MM.1S (cell line): ENCODE results near the gene CPEB1.

Source experiments
- CTCF ChIP-seq: fragments of 300-600 bp; sonication (generic); IDR thresholded peaks from 2 replicates; pipeline ENCODE4 v1.5.1; 2016; ENCODE audit warnings: antibody characterized with exemption, low read length, mixed read lengths
- EZH2 ChIP-seq: fragments of 300-600 bp; sonication (generic); optimal IDR thresholded peaks from 2 replicates; pipeline ENCODE3; 2017; ENCODE audit warnings: low read depth, mild to moderate bottlenecking, antibody characterized with exemption, low read length, mixed read lengths
- EZH2phosphoT487 ChIP-seq: fragments of 300-600 bp; sonication (generic); IDR thresholded peaks from 2 replicates; pipeline ENCODE4 v1.6.1; 2018; ENCODE audit warnings: antibody characterized with exemption, low read length

GRCh38 chr15:82666606-82667005, 19.4 kb upstream of the CPEB1 start:
- TF ChIP-seq CTCF (no peak), EZH2 (no peak), EZH2phosphoT487 (no peak)
